ENCODE results near the gene OR11G2.
"Not testable (repeated sequence)": the region's sequence is repeated elsewhere in the genome, so short reads cannot be mapped to it uniquely, and the experiment has no call there.

DNA sequence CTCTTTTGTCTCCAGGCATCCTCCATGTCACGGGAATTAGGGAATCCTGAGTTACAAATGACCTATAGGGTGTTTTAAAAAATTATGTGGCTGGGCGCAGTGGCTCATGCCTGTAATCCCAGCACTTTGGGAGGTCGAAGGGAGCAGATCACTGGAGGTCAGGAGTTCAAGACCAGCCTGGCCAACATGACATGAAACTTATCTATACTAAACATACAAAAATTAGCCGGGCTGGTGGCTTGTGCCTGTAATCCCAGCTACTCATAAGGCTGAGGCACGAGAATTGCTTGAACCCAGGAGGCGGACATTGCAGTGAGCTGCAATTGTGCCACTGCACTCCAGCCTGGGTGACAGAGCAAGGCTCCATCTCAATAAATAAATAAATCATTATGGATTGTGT is 4.5 kb downstream of the OR11G2 start:
- TF ChIP-seq, protein P1, sequence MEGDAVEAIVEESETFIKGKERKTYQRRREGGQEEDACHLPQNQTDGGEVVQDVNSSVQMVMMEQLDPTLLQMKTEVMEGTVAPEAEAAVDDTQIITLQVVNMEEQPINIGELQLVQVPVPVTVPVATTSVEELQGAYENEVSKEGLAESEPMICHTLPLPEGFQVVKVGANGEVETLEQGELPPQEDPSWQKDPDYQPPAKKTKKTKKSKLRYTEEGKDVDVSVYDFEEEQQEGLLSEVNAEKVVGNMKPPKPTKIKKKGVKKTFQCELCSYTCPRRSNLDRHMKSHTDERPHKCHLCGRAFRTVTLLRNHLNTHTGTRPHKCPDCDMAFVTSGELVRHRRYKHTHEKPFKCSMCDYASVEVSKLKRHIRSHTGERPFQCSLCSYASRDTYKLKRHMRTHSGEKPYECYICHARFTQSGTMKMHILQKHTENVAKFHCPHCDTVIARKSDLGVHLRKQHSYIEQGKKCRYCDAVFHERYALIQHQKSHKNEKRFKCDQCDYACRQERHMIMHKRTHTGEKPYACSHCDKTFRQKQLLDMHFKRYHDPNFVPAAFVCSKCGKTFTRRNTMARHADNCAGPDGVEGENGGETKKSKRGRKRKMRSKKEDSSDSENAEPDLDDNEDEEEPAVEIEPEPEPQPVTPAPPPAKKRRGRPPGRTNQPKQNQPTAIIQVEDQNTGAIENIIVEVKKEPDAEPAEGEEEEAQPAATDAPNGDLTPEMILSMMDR (IDR thresholded peaks at IDR 0.05) = not testable (repeated sequence)
- not testable (repeated sequence) for TF ChIP-seq EP300, POLR2A (IDR thresholded peaks at IDR 0.05)

Measured in sigmoid colon (tissue), 4 donors.